Vagina (tissue), 2 donors: ENCODE measurements around the gene EPN1. TPM values are rescaled to one million over a fixed set of nuclear protein-coding genes. Genes with fewer than 3 reads are reported as not detected.

Experiments used
- DNase-seq, 2 donors: peaks; one replicate each; pipeline ENCODE4 v3.0.0-alpha.2; 2017; ENCODE audit errors: extremely low spot score in 2 of 2
- H3K27ac ChIP-seq: fragments of 200-600 bp; sonication (generic); one replicate; pipeline ENCODE4 v1.5.1; 2019
- H3K27me3 ChIP-seq: fragments of 200-600 bp; sonication (generic); one replicate; pipeline ENCODE4 v1.5.1; 2019
- H3K36me3 ChIP-seq, 2 donors: fragments of 200-600 bp; sonication (generic); one replicate each; pipeline ENCODE4 v1.5.1; 2017 to 2019
- H3K4me1 ChIP-seq: fragments of 200-600 bp; sonication (generic); one replicate; pipeline ENCODE4 v1.5.1; 2019
- H3K4me3 ChIP-seq, 2 donors: fragments of 200-600 bp; sonication (generic); 1 replicate in 1 of 2; 2 replicates in 1 of 2; pipeline ENCODE4 v1.5.1; 2016 to 2019
- H3K9me3 ChIP-seq: fragments of 200-600 bp; sonication (generic); one replicate; pipeline ENCODE4 v1.5.1; 2019
- CTCF ChIP-seq, 3 experiments: fragments of 450-650 bp in 2 of 3; fragments of 200-600 bp in 1 of 3; sonication (generic) in 1 of 3; IDR thresholded peaks; one replicate each; pipeline ENCODE4 v1.5.1; 2017 to 2019; ENCODE audit warnings: antibody characterized with exemption in 3 of 3, mild to moderate bottlenecking in 2 of 3, moderate library complexity in 2 of 3
- POLR2A ChIP-seq, 2 donors: fragments of 450-650 bp; IDR thresholded peaks; one replicate each; pipeline ENCODE4 v1.6.1; 2017; ENCODE audit warnings: antibody characterized with exemption in 2 of 2, mild to moderate bottlenecking in 2 of 2, moderate library complexity in 2 of 2
- POLR2AphosphoS5 ChIP-seq, 2 donors: sonication (generic); formaldehyde crosslinking; IDR thresholded peaks; one replicate each; pipeline ENCODE4 v1.9.0; 2017; ENCODE audit warnings: antibody characterized with exemption in 2 of 2, mild to moderate bottlenecking in 2 of 2, low read depth in 1 of 2; ENCODE audit not compliant: insufficient read depth in 1 of 2
- intact Hi-C: fragments of 100-400 bp; cut with DNase I; formaldehyde crosslinking; loops from one replicate; pipeline ENCODE4 v1.15.1; 2023
- total RNA-seq: library from RNA; depleted of rRNA; stranded (reverse); fragments of >200 nt; gene quantifications from one replicate; pipeline ENCODE4 v1.2.3, GENCODE V29; 2016

The EPN1 gene
- total RNA-seq, 1 donor from 2014 or later: 43.7 TPM

- H3K9me3 ChIP-seq: no peaks in the 10 kb centered on the region
- TF ChIP-seq POLR2A (IDR thresholded peaks at IDR 0.05): no peak
- peak in 1 of 2 donors; percentile 63 for TF ChIP-seq POLR2AphosphoS5 (IDR thresholded peaks at IDR 0.05; ENCODE audit: insufficient read depth in 1 of 2, low read depth in 1 of 2)
- peak in 1 of 3 experiments; percentile 11 for TF ChIP-seq CTCF (IDR thresholded peaks at IDR 0.05)
- peak within 1 kb of the TSS; percentile 57 to 83 for H3K4me3 ChIP-seq
- no peaks in the 10 kb centered on the region for H3K27me3 ChIP-seq
- peaks cover 0 to 10% of the 10 kb centered on the region in 2 donors for H3K36me3 ChIP-seq
- peaks cover 74% of the 10 kb centered on the region for H3K4me1 ChIP-seq
- intact Hi-C loops: no loop called here
- no peak for DNase-seq
- H3K27ac ChIP-seq: peak within 1 kb of the TSS; percentile 97
Measured at GRCh38 chr19:55640577-55641425, 34.2 kb upstream of the EPN1 start, which contains the start of gene ZNF580. Gene ZNF580, plus strand, starts transcription at chr19:55641002. Its CDS starts 1,507 bp downstream, at chr19:55642509.

- Histone ChIP-seq H3K27ac (peak overlapping the region; percentile 97), H3K27me3 (no peaks in the 10 kb centered on the region), H3K9me3 (no peaks in the 10 kb centered on the region), H3K4me1 (peaks cover 66% of the 10 kb centered on the region), H3K36me3 (peaks cover 0 to 11% of the 10 kb centered on the region in 2 donors), H3K4me3 (peak overlapping the region; percentile 57 to 83)
- TF ChIP-seq POLR2A (IDR thresholded peaks at IDR 0.05) (no peak), CTCF (IDR thresholded peaks at IDR 0.05) (no peak), POLR2AphosphoS5 (IDR thresholded peaks at IDR 0.05; ENCODE audit: insufficient read depth in 1 of 2, low read depth in 1 of 2) (no peak)
- DNase-seq: no peak
- intact Hi-C loops: no loop called here
Measured at GRCh38 chr19:55641426-55642152, 33.4 kb upstream of the EPN1 start.

- no peaks in the 10 kb centered on the region for H3K27me3 ChIP-seq
- H3K4me1 ChIP-seq: peaks cover 62% of the 10 kb centered on the region
- intact Hi-C loops: no loop called here
- TF ChIP-seq POLR2AphosphoS5 (IDR thresholded peaks at IDR 0.05; ENCODE audit: insufficient read depth in 1 of 2, low read depth in 1 of 2) (peak in 1 of 2 donors; percentile 21), CTCF (IDR thresholded peaks at IDR 0.05) (no peak)
- DNase-seq: no peak
- no peaks in the 10 kb centered on the region for H3K9me3 ChIP-seq
- H3K36me3 ChIP-seq: peaks cover 0 to 11% of the 10 kb centered on the region in 2 donors
- H3K27ac ChIP-seq: peak overlapping the region; percentile 97
- H3K4me3 ChIP-seq: peak overlapping the region; percentile 57 to 83
Measured at GRCh38 chr19:55642153-55643002, 32.6 kb upstream of the EPN1 start.

GRCh38 chr19:55643003-55643886 is 31.8 kb upstream of the EPN1 start, which contains the start of gene ZNF581:
Gene ZNF581, plus strand, starts transcription at chr19:55643649. Its CDS starts 923 bp downstream, at chr19:55644572.
- Histone ChIP-seq H3K9me3 (no peaks in the 10 kb centered on the region), H3K27ac (peak within 1 kb of the TSS; percentile 97), H3K36me3 (peaks cover 0 to 11% of the 10 kb centered on the region in 2 donors), H3K27me3 (no peaks in the 10 kb centered on the region), H3K4me3 (peak within 1 kb of the TSS; percentile 57 to 83), H3K4me1 (peaks cover 63% of the 10 kb centered on the region)
- intact Hi-C loops: no loop called here
- no peak for DNase-seq
- TF ChIP-seq POLR2A (IDR thresholded peaks at IDR 0.05) (no peak), POLR2AphosphoS5 (IDR thresholded peaks at IDR 0.05; ENCODE audit: insufficient read depth in 1 of 2, low read depth in 1 of 2) (peak; percentile 56 to 76), CTCF (IDR thresholded peaks at IDR 0.05) (no peak)
